HEK293 (cell line): Measurements from ENCODE around the gene FRMD3.

Source experiments
- CTCF ChIA-PET: fragments of 350-600 bp; formaldehyde crosslinking; extraction: SDS; loops from one replicate; lab custom pipeline; 2021; ENCODE audit warnings: antibody characterized with exemption; lab: Yijun Ruan, JAX
- POLR2A ChIA-PET: fragments of 300-600 bp; formaldehyde crosslinking; extraction: SDS; loops from one replicate; lab custom pipeline; 2020; ENCODE audit warnings: antibody characterized with exemption, inconsistent platforms; lab: Yijun Ruan, JAX
- H3K27ac ChIP-seq: fragments of 200-500 bp; sonication (Bioruptor generic); 2 replicates; pipeline ENCODE4 v1.5.1; 2014; ENCODE audit warnings: low read depth, low read length, control low read depth, inconsistent platforms; ENCODE audit errors: extremely low read depth
- H3K36me3 ChIP-seq, 2 experiments: fragments of 200-500 bp in 1 of 2; sonication (Bioruptor generic) in 1 of 2; 1 replicate in 1 of 2; 2 replicates in 1 of 2; pipeline ENCODE4 v1.5.1; 2014 to 2017; ENCODE audit warnings: inconsistent platforms in 2 of 2, low read length in 2 of 2; ENCODE audit not compliant: control insufficient read depth in 2 of 2, insufficient read depth in 1 of 2
- H3K4me1 ChIP-seq: fragments of 200-500 bp; sonication (Bioruptor generic); 2 replicates; pipeline ENCODE4 v1.5.1; 2014; ENCODE audit warnings: mild to moderate bottlenecking, low read length, inconsistent platforms; ENCODE audit not compliant: control insufficient read depth, insufficient read depth
- H3K4me3 ChIP-seq: 2 replicates; pipeline ENCODE4 v1.5.1; 2011; ENCODE audit warnings: low read depth, mild to moderate bottlenecking, control low read depth, low read length, moderate library complexity
- H3K9me3 ChIP-seq: fragments of 200-500 bp; sonication (Bioruptor generic); 2 replicates; pipeline ENCODE4 v1.5.1; 2014; ENCODE audit warnings: low read depth, low read length, inconsistent platforms; ENCODE audit not compliant: control insufficient read depth, insufficient read depth
- FEZF1 ChIP-seq: fragments of 450-650 bp; formaldehyde crosslinking; IDR thresholded peaks from 2 replicates; pipeline ENCODE4 v1.5.1; 2016; ENCODE audit warnings: missing biosample characterization, missing genetic modification characterization
- GLI2 ChIP-seq: fragments of 450-650 bp; formaldehyde crosslinking; IDR thresholded peaks from 2 replicates; pipeline ENCODE4; 2017; ENCODE audit warnings: missing biosample characterization, missing genetic modification characterization, low read depth, borderline replicate concordance
- GLIS2 ChIP-seq: fragments of 450-650 bp; formaldehyde crosslinking; IDR thresholded peaks from 2 replicates; pipeline ENCODE4 v1.5.1; 2016; ENCODE audit warnings: missing biosample characterization, missing genetic modification characterization
- HOXA7 ChIP-seq: sonication (generic); formaldehyde crosslinking; IDR thresholded peaks from 2 replicates; pipeline ENCODE4 v1.8.1; 2022; ENCODE audit warnings: missing genetic modification reagents, borderline replicate concordance
- HOXD13 ChIP-seq: sonication (generic); formaldehyde crosslinking; IDR thresholded peaks from 2 replicates; pipeline ENCODE4 v1.8.0; 2022; ENCODE audit warnings: missing genetic modification reagents, borderline replicate concordance
- KLF7 ChIP-seq: fragments of 450-650 bp; formaldehyde crosslinking; IDR thresholded peaks from 2 replicates; pipeline ENCODE4 v1.5.1; 2016; ENCODE audit warnings: missing biosample characterization, missing genetic modification characterization, borderline replicate concordance
- KLF8 ChIP-seq: fragments of 450-650 bp; formaldehyde crosslinking; IDR thresholded peaks from 2 replicates; pipeline ENCODE4 v1.5.1; 2016; ENCODE audit warnings: missing biosample characterization, missing genetic modification characterization
- PATZ1 ChIP-seq: fragments of 450-650 bp; formaldehyde crosslinking; IDR thresholded peaks from 2 replicates; pipeline ENCODE4 v1.5.1; 2016; ENCODE audit warnings: missing biosample characterization, missing genetic modification characterization
- SCRT1 ChIP-seq: fragments of 450-650 bp; formaldehyde crosslinking; IDR thresholded peaks from 2 replicates; pipeline ENCODE4 v1.5.1; 2016; ENCODE audit warnings: missing biosample characterization, missing genetic modification characterization, borderline replicate concordance
- TRIM28 ChIP-seq: IDR thresholded peaks from 2 replicates; pipeline ENCODE4 v1.6.1; 2011; ENCODE audit warnings: low read length, control low read depth, borderline replicate concordance
- WT1 ChIP-seq: fragments of 450-650 bp; formaldehyde crosslinking; IDR thresholded peaks from 2 replicates; pipeline ENCODE4 v1.5.1; 2016; ENCODE audit warnings: missing biosample characterization, missing genetic modification characterization
- ZFP69B ChIP-seq: fragments of 450-650 bp; formaldehyde crosslinking; IDR thresholded peaks from 2 replicates; pipeline ENCODE4 v1.5.1; 2016; ENCODE audit warnings: missing biosample characterization, missing genetic modification characterization
- ZNF280D ChIP-seq: fragments of 450-650 bp; formaldehyde crosslinking; IDR thresholded peaks from 2 replicates; pipeline ENCODE4 v1.5.1; 2016; ENCODE audit warnings: missing biosample characterization, missing genetic modification characterization
- ZNF302 ChIP-seq: fragments of 450-650 bp; formaldehyde crosslinking; IDR thresholded peaks from 2 replicates; pipeline ENCODE4 v1.5.1; 2016; ENCODE audit warnings: missing biosample characterization, missing genetic modification characterization, low read depth
- ZNF394 ChIP-seq: fragments of 450-650 bp; formaldehyde crosslinking; IDR thresholded peaks from 2 replicates; pipeline ENCODE4 v1.5.1; 2016; ENCODE audit warnings: missing biosample characterization, missing genetic modification characterization, mild to moderate bottlenecking, moderate library complexity, borderline replicate concordance
- ZNF521 ChIP-seq: fragments of 450-650 bp; formaldehyde crosslinking; IDR thresholded peaks from 2 replicates; pipeline ENCODE4 v1.5.1; 2017; ENCODE audit warnings: missing biosample characterization, mild to moderate bottlenecking, missing genetic modification characterization
- ZNF555 ChIP-seq: fragments of 450-650 bp; formaldehyde crosslinking; conservative IDR thresholded peaks from 2 replicates; pipeline ENCODE4 v1.5.1; 2017; ENCODE audit warnings: missing biosample characterization, mild to moderate bottlenecking, missing genetic modification characterization, inconsistent platforms
- ZNF624 ChIP-seq: fragments of 450-650 bp; formaldehyde crosslinking; IDR thresholded peaks from 2 replicates; pipeline ENCODE4 v1.5.1; 2017; ENCODE audit warnings: missing biosample characterization, missing genetic modification characterization
- ZSCAN23 ChIP-seq: fragments of 450-650 bp; formaldehyde crosslinking; IDR thresholded peaks from 2 replicates; pipeline ENCODE4 v1.5.1; 2016; ENCODE audit warnings: missing biosample characterization, missing genetic modification characterization

Gene FRMD3

GRCh38 chr9:83406921-83407320, 131.3 kb downstream of the FRMD3 start:
- Histone ChIP-seq H3K27ac (no peak overlapping the region), H3K36me3 (no peaks in the 10 kb centered on the region), H3K9me3 (no peaks in the 10 kb centered on the region), H3K4me1 (no peaks in the 10 kb centered on the region), H3K4me3 (no peak overlapping the region)
- POLR2A ChIA-PET, result no interaction called here
- CTCF ChIA-PET, result interaction anchor here (0.8 kb wide), 1 partner anchor 79 kb away, joined by 4 read pairs; no protein-coding TSS in a partner anchor
- TF ChIP-seq HOXD13, result no peak
- TF ChIP-seq FEZF1, result no peak
- no peak for TF ChIP-seq ZNF624
- TF ChIP-seq ZNF302 (tag by site-specific recombination), result no peak
- TF ChIP-seq ZNF521 (tag by site-specific recombination), result no peak
- no peak for TF ChIP-seq PATZ1
- TF ChIP-seq ZNF555, result no peak
- no peak for TF ChIP-seq GLI2 (tag by site-specific recombination)
- no peak for TF ChIP-seq ZSCAN23 (tag by site-specific recombination)
- TF ChIP-seq GLIS2 (tag by site-specific recombination), result no peak
- TF ChIP-seq TRIM28, result no peak

- Histone ChIP-seq H3K4me3 (no peak overlapping the region), H3K4me1 (no peaks in the 10 kb centered on the region), H3K36me3 (no peaks in the 10 kb centered on the region), H3K27ac (no peak overlapping the region), H3K9me3 (no peaks in the 10 kb centered on the region)
- ChIA-PET CTCF (interaction anchor here (0.6 to 0.8 kb wide), 3 partner anchors 30 to 117 kb away, joined by 3 read pairs; no protein-coding TSS in a partner anchor), POLR2A (no interaction called here)
- TF ChIP-seq KLF8 (tag by site-specific recombination) (no peak), HOXA7 (CRISPR knock-in tag) (no peak), KLF7 (tag by site-specific recombination) (no peak), ZNF394 (tag by site-specific recombination) (no peak), ZNF280D (tag by site-specific recombination) (no peak), WT1 (tag by site-specific recombination) (no peak), SCRT1 (tag by site-specific recombination) (no peak), ZFP69B (tag by site-specific recombination) (no peak)
Observed at GRCh38 chr9:83405759-83406158, 132.4 kb downstream of the FRMD3 start.
